Measurements from ENCODE around the gene MYO7A. TPM values are rescaled to one million over a fixed set of nuclear protein-coding genes. Genes with fewer than 3 reads are reported as not detected.

MYO7A gene
- total RNA-seq, 1 donor from 2014 or later, result 0.16 TPM

DNA sequence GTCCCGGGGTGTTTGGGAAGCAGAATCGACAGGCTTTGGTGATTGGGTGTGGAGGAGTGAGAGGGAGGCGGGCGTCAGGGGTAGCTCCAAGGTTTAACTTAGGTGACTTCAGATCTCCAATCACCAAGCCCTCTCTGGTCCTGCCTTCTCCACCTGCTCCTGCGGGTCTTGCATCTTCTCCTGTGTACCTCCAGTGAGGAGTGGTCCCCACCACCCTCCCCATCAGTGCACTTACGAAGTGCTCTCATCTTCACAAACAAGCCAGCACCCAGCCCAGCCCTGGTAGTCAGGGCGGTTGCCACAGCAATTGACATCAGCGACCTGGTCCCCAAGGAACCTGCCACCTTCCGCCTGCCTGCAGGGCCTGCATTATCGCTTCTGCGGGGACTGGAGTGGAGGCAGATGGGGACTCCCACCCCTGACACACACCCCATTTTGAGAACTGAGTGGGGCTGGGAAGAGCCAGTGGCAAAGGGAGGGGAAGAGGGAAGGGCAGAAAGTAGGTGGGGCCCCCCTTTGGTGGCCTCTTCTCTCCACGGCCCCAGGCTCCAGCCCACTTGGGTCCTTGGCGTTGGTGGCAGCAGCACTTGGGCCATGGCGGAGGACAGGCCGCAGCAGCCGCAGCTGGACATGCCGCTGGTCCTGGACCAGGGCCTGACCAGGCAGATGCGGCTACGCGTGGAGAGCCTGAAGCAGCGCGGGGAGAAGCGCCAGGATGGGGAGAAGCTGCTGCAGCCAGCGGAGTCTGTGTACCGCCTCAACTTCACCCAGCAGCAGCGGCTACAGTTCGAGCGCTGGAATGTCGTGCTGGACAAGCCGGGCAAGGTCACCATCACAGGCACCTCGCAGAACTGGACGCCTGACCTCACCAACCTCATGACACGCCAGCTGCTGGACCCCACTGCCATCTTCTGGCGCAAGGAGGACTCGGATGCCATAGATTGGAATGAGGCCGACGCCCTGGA, 25.5 kb upstream of the MYO7A start, which contains the start of gene OMP:
Gene OMP, plus strand, starts transcription at position 595 of the 965 bp plus-strand sequence. Its CDS starts 0 bp downstream, at position 595.
- Histone ChIP-seq H3K79me2 (ENCODE audit: insufficient read depth, low read length) (no peaks in the 10 kb centered on the region), H3K9ac (ENCODE audit: low read length) (no peak within 1 kb of the TSS), H3K4me3 (ENCODE audit: insufficient read depth, low read depth, low read length) (no peak within 1 kb of the TSS), H3K36me3 (ENCODE audit: insufficient read depth, low read length) (no peaks in the 10 kb centered on the region), H3K4me1 (ENCODE audit: insufficient read depth, low read length) (peaks cover 10% of the 10 kb centered on the region), H3K27me3 (ENCODE audit: insufficient read depth, low read length) (no peaks in the 10 kb centered on the region), H3K9me3 (ENCODE audit: insufficient read depth, low read depth, low read length) (no peaks in the 10 kb centered on the region), H2AFZ (ENCODE audit: low read depth, low read length) (no peak within 1 kb of the TSS), H3K4me2 (ENCODE audit: low read length) (no peak within 1 kb of the TSS), H4K20me1 (ENCODE audit: insufficient read depth, low read length) (peaks cover 25% of the 10 kb centered on the region), H3K27ac (ENCODE audit: low read depth, low read length) (no peak within 1 kb of the TSS)
- H3K4me1 Mint-ChIP-seq (ENCODE audit: low read depth, unreplicated experiment), result peaks cover 9% of the 10 kb centered on the region
- H3K27ac Mint-ChIP-seq (ENCODE audit: unreplicated experiment), result no peak within 1 kb of the TSS
- no peaks in the 10 kb centered on the region for H3K27me3 Mint-ChIP-seq (ENCODE audit: low read depth, unreplicated experiment)
- no peak for TF ChIP-seq EZH2 (IDR thresholded peaks at IDR 0.05; ENCODE audit: insufficient read depth, low read length)
- TF ChIP-seq, protein P1, sequence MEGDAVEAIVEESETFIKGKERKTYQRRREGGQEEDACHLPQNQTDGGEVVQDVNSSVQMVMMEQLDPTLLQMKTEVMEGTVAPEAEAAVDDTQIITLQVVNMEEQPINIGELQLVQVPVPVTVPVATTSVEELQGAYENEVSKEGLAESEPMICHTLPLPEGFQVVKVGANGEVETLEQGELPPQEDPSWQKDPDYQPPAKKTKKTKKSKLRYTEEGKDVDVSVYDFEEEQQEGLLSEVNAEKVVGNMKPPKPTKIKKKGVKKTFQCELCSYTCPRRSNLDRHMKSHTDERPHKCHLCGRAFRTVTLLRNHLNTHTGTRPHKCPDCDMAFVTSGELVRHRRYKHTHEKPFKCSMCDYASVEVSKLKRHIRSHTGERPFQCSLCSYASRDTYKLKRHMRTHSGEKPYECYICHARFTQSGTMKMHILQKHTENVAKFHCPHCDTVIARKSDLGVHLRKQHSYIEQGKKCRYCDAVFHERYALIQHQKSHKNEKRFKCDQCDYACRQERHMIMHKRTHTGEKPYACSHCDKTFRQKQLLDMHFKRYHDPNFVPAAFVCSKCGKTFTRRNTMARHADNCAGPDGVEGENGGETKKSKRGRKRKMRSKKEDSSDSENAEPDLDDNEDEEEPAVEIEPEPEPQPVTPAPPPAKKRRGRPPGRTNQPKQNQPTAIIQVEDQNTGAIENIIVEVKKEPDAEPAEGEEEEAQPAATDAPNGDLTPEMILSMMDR (IDR thresholded peaks at IDR 0.05; ENCODE audit: insufficient read depth, low read depth, low read length), result no peak
- no peak for FAIRE-seq
- peaks cover 11% of the 10 kb centered on the region for H3K36me3 Mint-ChIP-seq (ENCODE audit: low read depth, unreplicated experiment)
- H3K9me3 Mint-ChIP-seq (ENCODE audit: unreplicated experiment), result peaks cover 4% of the 10 kb centered on the region
- no peak within 1 kb of the TSS for H3K4me3 Mint-ChIP-seq (ENCODE audit: unreplicated experiment)
- DNase-seq (ENCODE audit: low read depth), result no peak

DNA sequence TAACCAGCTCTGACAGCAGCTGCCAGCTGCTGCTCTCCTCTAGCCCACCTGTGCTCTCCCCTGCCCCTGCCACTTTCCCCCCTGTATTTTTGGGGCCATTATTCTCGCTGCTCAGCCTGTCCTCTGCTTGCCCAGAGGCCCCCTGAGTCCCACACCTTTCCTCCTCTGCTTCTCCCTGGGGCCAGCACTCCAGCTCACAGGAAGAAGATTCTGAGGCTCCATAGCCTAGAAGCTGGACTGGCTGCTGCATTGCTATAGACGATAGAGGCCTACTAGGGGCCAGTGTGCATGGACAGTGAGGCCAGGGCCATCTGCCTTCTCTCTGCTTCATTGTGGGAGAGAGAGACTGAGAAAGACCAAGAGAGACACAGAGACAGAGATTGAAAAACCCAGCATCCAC, 24.7 kb upstream of the MYO7A start:
- no peak for DNase-seq (ENCODE audit: low read depth)
- H3K4me1 ChIP-seq (ENCODE audit: insufficient read depth, low read length), result peaks cover 18% of the 10 kb centered on the region
- no peak overlapping the region for H3K4me3 ChIP-seq (ENCODE audit: insufficient read depth, low read depth, low read length)
- H3K36me3 Mint-ChIP-seq (ENCODE audit: low read depth, unreplicated experiment), result peaks cover 11% of the 10 kb centered on the region
- H3K27me3 Mint-ChIP-seq (ENCODE audit: low read depth, unreplicated experiment), result peaks cover 2% of the 10 kb centered on the region
- H3K27ac ChIP-seq (ENCODE audit: low read depth, low read length), result no peak overlapping the region
- no peaks in the 10 kb centered on the region for H3K36me3 ChIP-seq (ENCODE audit: insufficient read depth, low read length)
- FAIRE-seq, result no peak
- TF ChIP-seq, protein P1 (IDR thresholded peaks at IDR 0.05; ENCODE audit: insufficient read depth, low read depth, low read length), result no peak
- no peak for TF ChIP-seq EZH2 (IDR thresholded peaks at IDR 0.05; ENCODE audit: insufficient read depth, low read length)
- H3K4me1 Mint-ChIP-seq (ENCODE audit: low read depth, unreplicated experiment), result peaks cover 16% of the 10 kb centered on the region
- H3K9ac ChIP-seq (ENCODE audit: low read length), result no peak overlapping the region
- H3K27ac Mint-ChIP-seq (ENCODE audit: unreplicated experiment), result no peak overlapping the region
- peaks cover 28% of the 10 kb centered on the region for H4K20me1 ChIP-seq (ENCODE audit: insufficient read depth, low read length)
- no peaks in the 10 kb centered on the region for H3K27me3 ChIP-seq (ENCODE audit: insufficient read depth, low read length)
- H3K79me2 ChIP-seq (ENCODE audit: insufficient read depth, low read length), result no peaks in the 10 kb centered on the region
- H2AFZ ChIP-seq (ENCODE audit: low read depth, low read length), result no peak overlapping the region
- no peak overlapping the region for H3K4me3 Mint-ChIP-seq (ENCODE audit: unreplicated experiment)
- no peak overlapping the region for H3K4me2 ChIP-seq (ENCODE audit: low read length)
- H3K9me3 Mint-ChIP-seq (ENCODE audit: unreplicated experiment), result peaks cover 4% of the 10 kb centered on the region
- H3K9me3 ChIP-seq (ENCODE audit: insufficient read depth, low read depth, low read length), result no peaks in the 10 kb centered on the region
